ENCODE results near the gene NAAA.
A peak's percentile ranks its signal among the peaks of the same experiment; 100 is the strongest.
"Not testable (repeated sequence)": the region's sequence is repeated elsewhere in the genome, so short reads cannot be mapped to it uniquely, and the experiment has no call there.

Gene NAAA

GRCh38 chr4:75940692-75941253, at the start of gene NAAA:
NAAA (minus strand) TSS chr4:75941013; CDS start chr4:75940949, 64 bp downstream.
- DNase-seq: peak; percentile 63 to 80

- DNase-seq: no peak
Observed at GRCh38 chr4:75989846-75990528, 49.2 kb upstream of the NAAA start.

- no peak for DNase-seq
Observed at GRCh38 chr4:75985116-75985515, 44.3 kb upstream of the NAAA start.

- no peak for DNase-seq
Observed at GRCh38 chr4:75980576-75980975, 39.8 kb upstream of the NAAA start.

- DNase-seq: no peak
Observed at GRCh38 chr4:75976177-75976576, 35.4 kb upstream of the NAAA start.

GRCh38 chr4:75973766-75974165, 33.0 kb upstream of the NAAA start:
- no peak for DNase-seq

- DNase-seq: no peak
Observed at GRCh38 chr4:75968084-75968483, 27.3 kb upstream of the NAAA start.

GRCh38 chr4:75963558-75963957, 22.7 kb upstream of the NAAA start:
- DNase-seq: no peak

GRCh38 chr4:75962072-75962471, 21.3 kb upstream of the NAAA start:
- DNase-seq: not testable (repeated sequence)

GRCh38 chr4:75958546-75958945, 17.7 kb upstream of the NAAA start:
- not testable (repeated sequence) for DNase-seq

GRCh38 chr4:75954811-75955210, 14.0 kb upstream of the NAAA start:
- DNase-seq: not testable (repeated sequence)

- no peak for DNase-seq
Observed at GRCh38 chr4:75953509-75953908, 12.7 kb upstream of the NAAA start.

- no peak for DNase-seq
Observed at GRCh38 chr4:75950213-75950815, 9.5 kb upstream of the NAAA start.

GRCh38 chr4:75948822-75949444, 8.1 kb upstream of the NAAA start:
- DNase-seq: no peak

GRCh38 chr4:75939890-75940691, 722 bp downstream of the NAAA start:
- DNase-seq: peak; percentile 54 to 63

GRCh38 chr4:75935628-75936027, 5.2 kb downstream of the NAAA start:
- no peak for DNase-seq

GRCh38 chr4:75930152-75930551, 10.7 kb downstream of the NAAA start:
- no peak for DNase-seq

GRCh38 chr4:75924916-75925315, 15.9 kb downstream of the NAAA start:
- peak in 1 of 2 experiments; percentile 17 for DNase-seq

GRCh38 chr4:75924309-75924827, 16.4 kb downstream of the NAAA start:
- DNase-seq: peak; percentile 17 to 61

GRCh38 chr4:75922588-75922987, 18.2 kb downstream of the NAAA start:
- no peak for DNase-seq

GRCh38 chr4:75921910-75922309, 18.9 kb downstream of the NAAA start:
- DNase-seq: no peak

GRCh38 chr4:75920327-75920726, 20.5 kb downstream of the NAAA start:
- DNase-seq: no peak

- DNase-seq: peak; percentile 21 to 24
Observed at GRCh38 chr4:75919920-75920319, 20.9 kb downstream of the NAAA start.

Data from SHP77 (cell line).